Stimulated activated CD4-positive, alpha-beta T cell treated with anti-CD3 and anti-CD28 coated beads, Interleukin-4, amount 100 ng/mL, for 48 hours (primary cell): ENCODE results near the gene SMIM8.
"Not testable (repeated sequence)": the region's sequence is repeated elsewhere in the genome, so short reads cannot be mapped to it uniquely, and the experiment has no call there.

Source experiments
- DNase-seq, 2 donors: peaks; one replicate each; pipeline ENCODE4 v3.0.0-alpha.2; 2020; ENCODE audit warnings: low read depth in 2 of 2

Gene SMIM8

GRCh38 chr6:87322304-87323212, at the start of gene SMIM8:
Gene SMIM8 (plus strand): TSS chr6:87322588. CDS start chr6:87337032, 14,444 bp downstream.
- DNase-seq: peak; percentile 87 to 89

- DNase-seq: no peak
These were observed 47.6 kb upstream of the SMIM8 start for GRCh38 chr6:87274660-87275274.

- DNase-seq: no peak
These were observed 45.8 kb upstream of the SMIM8 start for GRCh38 chr6:87276624-87277023.

- no peak for DNase-seq
These were observed 45.3 kb upstream of the SMIM8 start for GRCh38 chr6:87277123-87277522.

- DNase-seq: no peak
These were observed 43.2 kb upstream of the SMIM8 start for GRCh38 chr6:87279196-87279595.

- DNase-seq: no peak
These were observed 41.0 kb upstream of the SMIM8 start for GRCh38 chr6:87281426-87281825.

- no peak for DNase-seq
These were observed 39.6 kb upstream of the SMIM8 start for GRCh38 chr6:87282743-87283142.

- no peak for DNase-seq
These were observed 38.9 kb upstream of the SMIM8 start for GRCh38 chr6:87283461-87283860.

- no peak for DNase-seq
These were observed 35.1 kb upstream of the SMIM8 start for GRCh38 chr6:87287251-87287650.

- no peak for DNase-seq
These were observed 32.8 kb upstream of the SMIM8 start for GRCh38 chr6:87289571-87289970.

GRCh38 chr6:87291883-87292282, 30.5 kb upstream of the SMIM8 start:
- DNase-seq: no peak

GRCh38 chr6:87293526-87293925, 28.9 kb upstream of the SMIM8 start:
- no peak for DNase-seq

GRCh38 chr6:87297119-87297518, 25.3 kb upstream of the SMIM8 start:
- no peak for DNase-seq

GRCh38 chr6:87301277-87301676, 21.1 kb upstream of the SMIM8 start:
- not testable (repeated sequence) for DNase-seq

GRCh38 chr6:87308970-87309369, 13.4 kb upstream of the SMIM8 start:
- no peak for DNase-seq

- no peak for DNase-seq
These were observed 9.5 kb upstream of the SMIM8 start for GRCh38 chr6:87312860-87313259.

- no peak for DNase-seq
These were observed 7.3 kb upstream of the SMIM8 start for GRCh38 chr6:87315071-87315470.

- no peak for DNase-seq
These were observed 3.0 kb upstream of the SMIM8 start for GRCh38 chr6:87319271-87319987.

GRCh38 chr6:87323880-87324279, 1.5 kb downstream of the SMIM8 start:
- DNase-seq: not testable (repeated sequence)

- no peak for DNase-seq
These were observed 8.6 kb downstream of the SMIM8 start for GRCh38 chr6:87330961-87331360.

- no peak for DNase-seq
These were observed 10.6 kb downstream of the SMIM8 start for GRCh38 chr6:87333033-87333432.

GRCh38 chr6:87333591-87334181, 11.3 kb downstream of the SMIM8 start:
- no peak for DNase-seq
